Mesodermal cell (in vitro differentiated cells): ENCODE data around the gene USB1.

Experiments used
- H3K27ac ChIP-seq: 2 replicates; pipeline ENCODE4 v1.7.0; 2013; ENCODE audit warnings: mild to moderate bottlenecking, low read depth, low read length, moderate library complexity; ENCODE audit not compliant: severe bottlenecking
- H3K36me3 ChIP-seq: 2 replicates; pipeline ENCODE4 v1.7.1; 2013; ENCODE audit warnings: mild to moderate bottlenecking, low read length, moderate library complexity; ENCODE audit not compliant: control insufficient read depth, insufficient read depth
- H3K4me1 ChIP-seq: one replicate; pipeline ENCODE4 v1.7.1; 2013; ENCODE audit warnings: mild to moderate bottlenecking, low read length; ENCODE audit not compliant: insufficient read depth, control insufficient read depth, poor library complexity, severe bottlenecking
- H3K4me3 ChIP-seq: 2 replicates; pipeline ENCODE4 v1.7.0; 2013; ENCODE audit warnings: low read length, control low read depth, mild to moderate bottlenecking; ENCODE audit not compliant: insufficient read depth, poor library complexity, severe bottlenecking; ENCODE audit errors: extremely low read depth
- H3K9me3 ChIP-seq: 2 replicates; pipeline ENCODE4 v1.7.1; 2013; ENCODE audit warnings: mild to moderate bottlenecking, low read length, moderate library complexity; ENCODE audit not compliant: control insufficient read depth
- WGBS, 2 experiments: methylation state at CpG; one replicate each; pipeline ENCODE4 v1.1.5; 2013; ENCODE audit warnings: missing lambda C conversion rate in 2 of 2; ENCODE audit not compliant: insufficient coverage in 2 of 2; 5-methylcytosine and 5-hydroxymethylcytosine counted together

USB1 gene

DNA sequence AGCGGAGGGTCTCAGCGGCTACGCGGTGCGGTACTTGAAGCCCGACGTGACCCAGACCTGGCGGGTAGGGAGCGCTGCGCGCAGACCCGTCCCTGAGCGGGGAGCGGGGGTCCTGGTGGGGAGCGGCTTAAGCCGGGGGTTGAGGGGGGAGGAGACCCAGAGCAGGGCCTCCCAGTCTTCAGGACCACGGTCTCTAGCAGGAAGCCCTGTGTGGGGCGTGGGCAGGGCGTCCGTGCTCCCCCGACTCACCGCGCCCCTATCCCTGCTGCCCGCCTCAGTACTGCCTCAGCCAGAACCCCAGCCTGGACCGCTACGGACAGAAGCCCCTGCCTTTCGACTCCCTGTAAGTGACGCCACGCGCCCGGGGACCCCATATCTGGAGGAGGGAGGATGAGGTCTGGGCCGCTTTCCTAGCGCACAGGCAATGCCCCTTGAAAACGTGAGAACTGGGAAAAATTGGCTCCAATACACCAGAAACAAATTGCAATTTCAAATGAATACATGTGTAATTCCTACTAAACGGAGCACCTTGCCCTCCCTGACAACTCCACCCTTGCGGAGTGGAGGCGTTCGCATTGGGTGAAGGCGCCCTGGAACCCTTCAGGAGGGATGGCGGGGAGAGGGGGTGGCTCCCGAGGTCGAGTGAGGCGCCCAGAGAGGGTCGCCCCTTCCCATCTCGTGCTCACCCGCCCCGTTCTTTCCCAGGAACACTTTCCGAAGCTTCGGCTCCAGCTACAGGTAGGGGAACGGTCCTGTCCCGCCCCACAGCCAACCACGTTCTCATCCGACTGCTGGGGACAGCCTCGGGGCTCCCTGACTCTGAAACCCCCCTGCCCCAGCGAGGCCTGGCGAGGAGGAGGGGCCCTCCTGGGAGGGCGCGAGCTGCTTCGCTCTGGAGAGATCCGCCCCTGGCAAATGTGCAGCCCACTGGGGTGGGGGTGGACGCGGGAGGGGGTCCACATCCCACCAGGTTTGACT, 15.7 kb upstream of the USB1 start:
- no peaks in the 10 kb centered on the region for H3K4me1 ChIP-seq
- H3K9me3 ChIP-seq = no peaks in the 10 kb centered on the region
- 5 to 10% methylated on average over 29 to 36 of the region's 62 CpGs for WGBS, 2 experiments
- H3K36me3 ChIP-seq = no peaks in the 10 kb centered on the region
- no peak overlapping the region for H3K27ac ChIP-seq
- H3K4me3 ChIP-seq = peak overlapping the region; percentile 56

DNA sequence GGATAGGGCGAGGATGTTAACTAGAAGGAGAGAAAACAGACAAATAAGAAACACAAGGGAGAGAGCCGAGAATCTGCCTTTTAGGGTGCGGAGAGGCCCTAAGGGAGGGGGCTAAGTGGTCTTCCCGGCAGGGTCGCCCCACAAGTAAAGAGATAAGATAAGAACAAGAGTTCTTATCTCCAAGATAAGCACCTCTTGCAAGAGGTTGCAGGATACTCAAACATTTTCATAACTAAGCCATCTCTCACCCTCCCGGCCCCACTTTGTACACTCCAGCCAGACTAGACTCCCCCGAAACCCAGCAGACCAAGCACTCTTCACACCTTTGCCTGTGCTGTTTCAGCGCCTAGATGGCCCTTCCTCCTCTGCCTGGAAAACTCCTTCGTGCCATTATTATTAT, 15.0 kb upstream of the USB1 start:
- H3K9me3 ChIP-seq = no peaks in the 10 kb centered on the region
- no peak overlapping the region for H3K4me3 ChIP-seq

DNA sequence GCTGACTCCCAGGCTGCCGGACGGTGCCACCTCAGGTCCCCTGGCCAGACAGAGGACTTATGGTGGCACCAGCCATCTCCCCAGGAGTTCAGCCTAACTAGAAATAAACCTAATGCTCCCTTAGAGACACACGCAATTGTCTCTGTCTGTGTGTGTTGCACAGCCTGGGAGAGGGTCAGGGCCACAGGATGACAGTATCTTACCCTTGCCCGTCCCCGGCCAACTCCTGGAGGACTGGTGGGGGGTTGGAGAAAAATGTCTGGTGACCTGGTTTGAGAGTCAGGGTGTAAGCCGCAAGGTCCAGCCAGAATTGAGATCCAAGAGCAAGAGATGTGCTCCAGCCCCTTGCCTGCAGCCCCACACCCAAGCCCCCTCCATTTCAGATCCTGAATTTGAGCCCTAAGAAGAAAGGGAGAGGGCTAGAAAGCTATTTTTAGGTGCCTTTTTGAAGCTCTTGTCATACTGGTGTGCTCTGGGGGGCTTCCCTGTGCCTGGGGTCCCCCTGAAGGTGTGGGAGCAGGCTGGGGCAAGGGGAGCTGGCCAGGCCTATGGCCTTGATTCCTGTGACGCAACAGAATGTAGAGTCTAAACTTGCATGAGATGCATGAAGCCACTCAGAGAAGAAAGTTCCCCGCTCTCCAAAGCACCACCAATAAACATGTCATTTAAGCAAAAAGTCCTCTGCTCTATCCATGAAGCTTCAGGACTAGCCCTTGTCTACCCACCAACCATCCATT, 13.6 kb upstream of the USB1 start:
- Histone ChIP-seq H3K36me3 (no peaks in the 10 kb centered on the region), H3K9me3 (no peaks in the 10 kb centered on the region), H3K4me1 (no peaks in the 10 kb centered on the region), H3K27ac (no peak overlapping the region), H3K4me3 (no peak overlapping the region)
- WGBS, 2 experiments = 93 to 94% methylated on average over 3 to 6 of the region's 8 CpGs

More for the DNA sequence above, 15.0 kb upstream of the USB1 start:
- WGBS, 2 experiments = 64 to 71% methylated on average over 4 to 7 of the region's 9 CpGs
- Histone ChIP-seq H3K4me1 (no peaks in the 10 kb centered on the region), H3K36me3 (no peaks in the 10 kb centered on the region), H3K27ac (no peak overlapping the region)

DNA sequence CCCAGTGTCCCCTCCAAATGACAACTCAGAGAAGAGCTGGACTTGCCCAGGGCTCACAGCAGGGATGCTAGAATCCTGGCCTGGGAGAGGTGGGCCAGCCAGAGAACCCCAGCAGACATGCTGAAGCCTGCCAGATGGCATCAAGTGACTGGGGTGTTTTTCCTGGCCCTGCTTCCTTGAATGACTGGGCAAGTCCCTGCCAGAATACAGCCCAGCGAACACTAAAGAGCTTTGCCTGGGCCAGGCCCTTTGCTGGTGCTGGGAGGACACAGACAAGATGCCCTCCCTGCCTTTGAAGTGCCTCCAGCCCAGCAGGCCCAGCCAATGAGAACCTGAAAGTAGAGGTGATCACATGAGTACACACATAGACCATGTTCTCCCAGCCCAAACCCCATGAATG, 12.3 kb upstream of the USB1 start:
- WGBS, 2 experiments = 75% methylated on average over 1 of the region's 1 CpG; no CpG with 5 or more reads in 1 of the 2 experiments
- Histone ChIP-seq H3K4me1 (no peaks in the 10 kb centered on the region), H3K27ac (no peak overlapping the region), H3K4me3 (no peak overlapping the region), H3K36me3 (peaks cover 5% of the 10 kb centered on the region), H3K9me3 (no peaks in the 10 kb centered on the region)

DNA sequence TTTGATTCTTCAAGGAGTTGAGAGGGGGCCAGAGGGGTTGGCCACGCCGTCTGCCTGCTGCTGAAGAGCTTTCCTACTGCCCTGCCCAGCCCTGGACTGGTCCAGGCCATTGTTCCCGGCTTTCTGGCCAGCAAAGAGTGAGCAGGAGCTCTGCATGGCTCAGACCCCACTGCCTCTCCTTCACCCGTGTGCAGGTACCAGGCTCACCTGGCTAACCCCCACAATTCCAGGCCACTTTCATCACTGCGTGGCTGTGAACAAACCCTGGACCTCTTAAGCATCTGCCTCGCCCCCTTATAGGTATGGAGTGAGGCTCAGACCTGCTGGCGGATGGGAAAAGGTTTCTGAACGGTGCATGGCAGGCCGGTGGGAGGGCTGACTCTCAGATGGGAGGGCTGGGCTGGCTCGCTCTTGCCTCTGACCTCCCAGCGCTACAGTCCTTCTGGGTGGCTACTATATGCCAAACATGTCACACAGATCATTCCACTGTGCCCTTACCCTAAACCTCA, 9.6 kb upstream of the USB1 start:
- H3K36me3 ChIP-seq = peaks cover 26% of the 10 kb centered on the region
- H3K4me3 ChIP-seq = no peak overlapping the region
- H3K4me1 ChIP-seq = peaks cover 5% of the 10 kb centered on the region
- 92 to 94% methylated on average over 8 to 9 of the region's 11 CpGs for WGBS, 2 experiments
- no peaks in the 10 kb centered on the region for H3K9me3 ChIP-seq
- no peak overlapping the region for H3K27ac ChIP-seq

DNA sequence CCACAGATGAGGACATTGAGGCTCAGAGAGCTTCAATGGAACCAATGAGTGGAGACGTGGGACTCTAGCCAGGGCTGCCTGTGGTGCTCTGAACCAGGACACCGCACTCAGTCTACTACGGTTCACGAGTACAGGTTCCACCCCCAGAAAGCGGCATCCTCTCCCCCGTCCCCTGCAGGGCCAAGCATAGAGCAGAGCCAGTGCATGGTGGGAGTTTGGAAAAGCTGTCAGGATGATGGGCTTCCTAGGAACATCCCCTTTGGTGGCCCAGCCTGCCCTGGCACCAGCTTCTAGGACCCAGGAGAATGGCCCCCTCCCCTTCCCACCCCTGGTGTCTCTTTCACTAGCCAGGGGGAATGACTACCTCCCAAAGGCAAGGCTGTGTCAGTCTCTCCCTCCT, 9.1 kb upstream of the USB1 start:
- WGBS, 2 experiments = 90 to 95% methylated on average over 6 of the region's 6 CpGs
- Histone ChIP-seq H3K4me3 (no peak overlapping the region), H3K9me3 (no peaks in the 10 kb centered on the region), H3K36me3 (peaks cover 28% of the 10 kb centered on the region), H3K4me1 (peaks cover 5% of the 10 kb centered on the region), H3K27ac (no peak overlapping the region)

DNA sequence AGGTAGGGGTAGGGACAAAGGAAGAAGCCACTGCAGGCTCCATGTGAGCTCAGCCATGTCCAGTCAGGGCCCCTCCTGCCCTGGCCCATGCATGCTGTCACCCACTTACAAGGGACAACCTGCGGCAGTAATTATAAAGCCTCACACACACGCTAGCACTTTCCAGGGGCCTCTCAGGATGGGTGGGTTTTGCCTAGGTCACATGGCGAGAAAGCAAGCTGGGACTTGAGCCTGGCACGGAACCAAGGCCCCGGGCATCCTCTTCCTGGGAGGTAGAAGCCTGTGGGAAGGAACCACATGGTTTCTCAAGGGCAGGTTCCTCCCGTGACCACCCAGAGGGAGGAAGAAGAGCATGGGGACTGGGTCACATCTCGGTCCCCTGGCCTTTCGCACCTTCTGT, 7.8 kb upstream of the USB1 start:
- Histone ChIP-seq H3K9me3 (no peaks in the 10 kb centered on the region), H3K4me1 (peaks cover 8% of the 10 kb centered on the region), H3K27ac (no peak overlapping the region), H3K4me3 (no peak overlapping the region), H3K36me3 (peaks cover 40% of the 10 kb centered on the region)
- 94 to 95% methylated on average over 6 to 8 of the region's 8 CpGs for WGBS, 2 experiments

DNA sequence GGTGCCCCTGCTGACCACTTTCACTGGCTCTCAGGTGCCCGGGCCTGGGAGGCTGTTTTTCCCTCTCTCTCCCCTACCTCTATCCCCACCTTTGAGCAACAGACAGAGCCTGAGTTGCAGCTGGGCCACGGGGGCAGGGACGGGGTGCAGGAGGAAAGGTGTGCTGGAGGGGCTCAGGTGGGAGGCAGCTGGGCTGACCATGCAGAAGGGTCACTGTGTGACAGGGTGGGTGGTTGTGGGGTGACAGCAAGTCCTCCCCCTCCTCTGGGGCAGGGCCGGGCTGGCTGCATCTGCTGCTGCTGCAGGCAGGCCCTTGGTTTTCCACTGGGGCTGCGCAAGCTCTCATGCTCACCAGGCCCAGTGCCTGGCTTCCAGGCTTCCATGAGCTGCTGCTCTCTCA, 7.3 kb upstream of the USB1 start:
- Histone ChIP-seq H3K4me1 (peaks cover 11% of the 10 kb centered on the region), H3K27ac (no peak overlapping the region), H3K9me3 (no peaks in the 10 kb centered on the region), H3K36me3 (peaks cover 40% of the 10 kb centered on the region), H3K4me3 (no peak overlapping the region)
- 89 to 100% methylated on average over 2 to 3 of the region's 5 CpGs for WGBS, 2 experiments

DNA sequence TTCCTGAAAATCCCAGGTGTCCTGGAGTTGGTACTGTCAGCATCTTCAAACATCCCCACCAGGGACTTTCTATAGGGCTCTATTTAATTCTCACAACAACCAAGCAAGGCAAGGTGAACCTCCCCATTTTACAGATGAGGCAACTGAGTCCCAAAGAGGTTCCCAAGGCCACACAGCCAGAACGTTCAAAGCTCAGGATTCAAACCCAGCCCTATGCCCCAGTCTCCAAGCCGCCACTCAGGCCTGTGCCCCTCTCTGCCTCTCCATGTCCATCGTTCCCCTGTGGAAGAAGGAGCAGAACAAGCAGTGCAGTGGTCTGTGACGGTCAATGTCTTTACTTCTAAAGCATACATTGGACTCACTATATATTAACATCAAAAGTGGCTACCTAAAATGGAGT, 6.8 kb upstream of the USB1 start:
- 97 to 100% methylated on average over 3 of the region's 4 CpGs for WGBS, 2 experiments
- H3K4me1 ChIP-seq = peaks cover 14% of the 10 kb centered on the region
- no peaks in the 10 kb centered on the region for H3K9me3 ChIP-seq
- H3K4me3 ChIP-seq = no peak overlapping the region
- peaks cover 40% of the 10 kb centered on the region for H3K36me3 ChIP-seq
- no peak overlapping the region for H3K27ac ChIP-seq

DNA sequence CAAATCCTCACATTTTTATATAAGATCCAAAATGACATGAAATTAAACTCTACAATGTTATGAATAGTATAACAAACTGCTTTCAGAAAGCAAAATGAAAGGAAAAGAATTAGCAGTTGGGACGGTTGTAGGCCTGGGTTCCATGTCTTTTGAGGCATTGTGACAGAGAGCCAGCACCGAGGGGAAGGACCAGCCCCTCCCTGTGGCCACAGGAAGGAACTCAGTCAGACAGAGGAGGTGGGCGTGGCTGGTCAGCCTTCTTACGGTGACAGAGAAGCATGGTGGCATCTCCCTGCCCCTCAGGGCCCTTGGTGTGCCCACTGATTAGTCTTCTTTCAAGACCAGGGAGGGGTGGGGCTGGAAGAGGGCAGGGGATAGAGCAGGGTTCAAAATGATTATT, 6.4 kb upstream of the USB1 start:
- peaks cover 40% of the 10 kb centered on the region for H3K36me3 ChIP-seq
- no peak overlapping the region for H3K4me3 ChIP-seq
- peaks cover 14% of the 10 kb centered on the region for H3K4me1 ChIP-seq
- no peak overlapping the region for H3K27ac ChIP-seq
- 33 to 52% methylated on average over 2 to 4 of the region's 4 CpGs for WGBS, 2 experiments
- no peaks in the 10 kb centered on the region for H3K9me3 ChIP-seq
